ENCODE data around the gene PCDHB15. TPM values are rescaled to one million over a fixed set of nuclear protein-coding genes. Genes with fewer than 3 reads are reported as not detected.
"Not testable (repeated sequence)": the region's sequence is repeated elsewhere in the genome, so short reads cannot be mapped to it uniquely, and the experiment has no call there.

The PCDHB15 gene
- polyA plus RNA-seq (2011; rRNA removed) (0.09 and 0.13 TPM in 2 replicates), polyA plus RNA-seq (2017; fragmentation: RNase III; extraction: RNeasy Plus Mini Kit Qiagen cat#74134 plus additional on column Dnase treatment) (0.04 to 0.12 TPM (median 0.05 TPM) in 3 replicates), polyA minus RNA-seq (2011; rRNA and poly(A)+ RNA removed) (0.12 and 0.92 TPM in 2 replicates)
- 0.09 TPM in 2 replicates for polyA plus RNA-seq (2012; cell fraction: cytosol; rRNA removed)
- 0.36 and 0.42 TPM in 2 replicates for polyA plus RNA-seq (2012; cell fraction: nucleus; rRNA removed)

DNA sequence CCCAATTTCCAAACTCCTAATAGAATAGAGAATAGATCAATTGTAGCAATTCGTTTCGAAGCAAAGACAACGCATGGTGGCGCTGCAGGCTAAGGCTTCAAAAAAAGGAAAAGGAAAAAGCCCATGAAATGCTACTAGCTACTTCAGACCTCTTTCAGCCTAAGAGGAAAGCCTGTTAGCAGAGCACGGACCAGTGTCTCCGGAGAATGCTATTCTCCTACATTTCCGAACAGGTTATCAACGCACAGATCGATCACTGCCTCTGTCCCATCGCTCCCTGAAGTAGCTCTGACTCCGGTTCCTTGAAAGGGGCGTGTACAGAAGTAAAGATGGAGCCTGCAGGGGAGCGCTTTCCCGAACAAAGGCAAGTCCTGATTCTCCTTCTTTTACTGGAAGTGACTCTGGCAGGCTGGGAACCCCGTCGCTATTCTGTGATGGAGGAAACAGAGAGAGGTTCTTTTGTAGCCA, at the start of gene PCDHB15:
Gene PCDHB15 (plus strand): TSS at position 146 of the 468 bp plus-strand sequence. CDS start 184 bp downstream, at position 330.
- 21% methylated on average over 16 of the region's 16 CpGs for WGBS (ENCODE audit: missing lambda C conversion rate)
- Histone ChIP-seq H3K4me1 (no peaks in the 10 kb centered on the region), H3K27ac (no peak within 1 kb of the TSS), H3K4me2 (no peak within 1 kb of the TSS), H3K4me3 (no peak within 1 kb of the TSS), H3K9me3 (peaks cover 50% of the 10 kb centered on the region; the same call in 2 of the 3 replicates)
- peak in 1 of 2 experiments; percentile 35; a peak in 1 of 6 replicates for ATAC-seq
- peak in 1 of 2 experiments; percentile 17 for DNase-seq (ENCODE audit: low read depth in 1 of 2, low spot score in 1 of 2)
- ChIA-PET CTCF (interaction anchor here (0.7 to 1.4 kb wide), 6 partner anchors 22 to 1420 kb away, joined by 3 to 7 read pairs (median 3); partner anchors contain the start of genes DIAPH1, PCDHB14 and PCDHGB1), POLR2A (no interaction called here)
- TF ChIP-seq, protein P1, sequence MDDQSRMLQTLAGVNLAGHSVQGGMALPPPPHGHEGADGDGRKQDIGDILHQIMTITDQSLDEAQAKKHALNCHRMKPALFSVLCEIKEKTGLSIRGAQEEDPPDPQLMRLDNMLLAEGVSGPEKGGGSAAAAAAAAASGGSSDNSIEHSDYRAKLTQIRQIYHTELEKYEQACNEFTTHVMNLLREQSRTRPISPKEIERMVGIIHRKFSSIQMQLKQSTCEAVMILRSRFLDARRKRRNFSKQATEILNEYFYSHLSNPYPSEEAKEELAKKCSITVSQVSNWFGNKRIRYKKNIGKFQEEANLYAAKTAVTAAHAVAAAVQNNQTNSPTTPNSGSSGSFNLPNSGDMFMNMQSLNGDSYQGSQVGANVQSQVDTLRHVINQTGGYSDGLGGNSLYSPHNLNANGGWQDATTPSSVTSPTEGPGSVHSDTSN (IDR thresholded peaks at IDR 0.05) = no peak
- TF ChIP-seq HOXB13 (CRISPR knock-in tag; IDR thresholded peaks at IDR 0.05; ENCODE audit: low read depth) (no peak), RAD21 (conservative IDR thresholded peaks at IDR 0.05 in 1 of 2, IDR thresholded peaks at IDR 0.05 in 1 of 2) (peak in 1 of 2 experiments; percentile 43; a peak in 1 of 5 replicates)
- no peak for FAIRE-seq

DNA sequence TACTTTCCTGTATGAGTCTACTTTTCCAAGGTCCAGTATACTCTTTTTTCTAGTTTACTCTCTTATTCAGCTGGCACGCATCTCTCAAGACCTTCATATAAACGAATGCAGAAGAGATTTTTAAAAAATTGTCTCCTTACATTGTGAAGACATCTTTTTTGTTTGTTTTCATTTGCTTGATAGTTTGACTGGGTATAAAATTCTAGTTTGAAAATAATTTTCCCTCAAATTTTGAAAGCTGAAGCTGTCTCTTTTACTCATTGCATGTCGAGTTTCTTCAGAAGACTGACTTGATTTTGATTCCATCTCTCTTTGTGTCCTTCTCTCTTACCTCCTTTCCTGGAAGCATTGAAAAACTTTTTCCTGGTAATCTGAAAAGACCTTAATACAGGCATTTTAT, 48.8 kb upstream of the PCDHB15 start:
- Histone ChIP-seq H3K4me3 (no peak overlapping the region), H3K4me1 (no peaks in the 10 kb centered on the region), H3K4me2 (no peak overlapping the region), H3K9me3 (peaks cover 18% of the 10 kb centered on the region), H3K27ac (no peak overlapping the region)
- WGBS (ENCODE audit: missing lambda C conversion rate) = 6% methylated on average over 3 of the region's 3 CpGs
- no peak for TF ChIP-seq KDM1A (IDR thresholded peaks at IDR 0.05; ENCODE audit: low read depth)
- no peak for TF ChIP-seq RCOR1 (IDR thresholded peaks at IDR 0.05; ENCODE audit: low read depth, low read length)
- no peak for TF ChIP-seq RNF2 (IDR thresholded peaks at IDR 0.05; ENCODE audit: borderline replicate concordance, low read depth)
- TF ChIP-seq POLR2AphosphoS2 (conservative IDR thresholded peaks at IDR 0.05; ENCODE audit: low read length) = no peak
- no peak for TF ChIP-seq ZC3H11A (IDR thresholded peaks at IDR 0.05)
- no peak for TF ChIP-seq NR3C1 (IDR thresholded peaks at IDR 0.05)
- TF ChIP-seq FOXS1 (CRISPR knock-in tag; IDR thresholded peaks at IDR 0.05) = no peak
- no peak for TF ChIP-seq PHF8 (IDR thresholded peaks at IDR 0.05; ENCODE audit: borderline replicate concordance, low read depth)
- POLR2A ChIA-PET = no interaction called here
- ATAC-seq (no peak), FAIRE-seq (no peak), DNase-seq (ENCODE audit: low read depth in 1 of 2, low spot score in 1 of 2) (no peak)
- CTCF ChIA-PET = interaction anchor here (0.6 to 1.8 kb wide), 2 partner anchors 9 to 33 kb away, joined by 3 to 10 read pairs; partner anchors contain the start of gene PCDHB9

DNA sequence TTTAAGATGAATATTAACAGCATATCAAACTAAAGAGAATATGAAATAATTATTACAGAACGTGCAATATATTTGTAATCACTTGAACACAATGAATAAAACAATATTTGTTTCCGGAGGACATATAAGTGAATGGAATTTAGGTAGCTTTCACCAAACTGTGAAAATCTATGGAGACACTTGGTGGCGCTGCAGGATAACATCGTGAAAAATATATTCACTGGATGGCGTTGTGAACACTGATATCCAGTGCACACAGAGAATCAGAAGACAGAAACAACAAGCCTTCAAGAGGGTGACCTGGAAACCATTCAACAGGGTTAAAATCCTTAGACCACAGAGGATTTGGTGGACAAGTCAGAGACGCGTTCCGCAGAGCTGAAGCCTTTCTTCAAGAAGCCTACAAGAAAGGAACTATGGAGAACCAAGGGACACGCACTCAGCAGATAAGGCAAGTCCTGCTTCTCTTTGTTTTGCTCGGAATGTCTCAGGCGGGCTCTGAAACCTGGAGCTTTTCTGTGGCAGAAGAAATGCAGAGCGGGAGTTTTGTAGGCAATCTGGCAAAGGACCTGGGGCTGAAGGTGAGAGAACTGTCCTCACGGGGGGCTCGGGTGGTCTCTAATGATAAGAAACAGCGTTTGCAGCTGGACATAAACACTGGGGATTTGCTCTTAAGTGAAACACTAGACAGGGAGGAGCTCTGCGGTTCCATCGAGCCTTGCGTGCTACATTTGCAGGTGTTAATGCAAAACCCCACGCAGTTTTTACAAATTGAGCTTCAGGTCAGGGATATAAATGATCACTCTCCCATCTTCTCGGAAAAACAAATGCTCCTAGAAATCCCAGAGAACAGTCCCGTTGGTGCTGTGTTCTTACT, 45.6 kb upstream of the PCDHB15 start, which contains the start of gene PCDHB11:
Gene PCDHB11 (plus strand): TSS at position 269 of the 877 bp plus-strand sequence. CDS start 148 bp downstream, at position 417.
- Histone ChIP-seq H3K4me3 (peak within 1 kb of the TSS; percentile 30; the same call in 2 of the 3 replicates), H3K4me1 (no peaks in the 10 kb centered on the region), H3K9me3 (peaks cover 12% of the 10 kb centered on the region), H3K4me2 (peak within 1 kb of the TSS; percentile 54), H3K27ac (no peak within 1 kb of the TSS)
- FAIRE-seq = no peak
- WGBS (ENCODE audit: missing lambda C conversion rate) = 13% methylated on average over 21 of the region's 21 CpGs
- ChIA-PET POLR2A (interaction anchor here (1.0 kb wide), 1 partner anchor 121 kb away, joined by 3 read pairs; the partner anchor contains the start of gene TAF7), CTCF (interaction anchor here (0.6 to 2.6 kb wide), 27 partner anchors 8 to 745 kb away, joined by 3 to 11 read pairs (median 4); partner anchors contain the start of genes HDAC3, PCDHB14, PCDHB16 and PCDHB9)
- TF ChIP-seq, protein P2, sequence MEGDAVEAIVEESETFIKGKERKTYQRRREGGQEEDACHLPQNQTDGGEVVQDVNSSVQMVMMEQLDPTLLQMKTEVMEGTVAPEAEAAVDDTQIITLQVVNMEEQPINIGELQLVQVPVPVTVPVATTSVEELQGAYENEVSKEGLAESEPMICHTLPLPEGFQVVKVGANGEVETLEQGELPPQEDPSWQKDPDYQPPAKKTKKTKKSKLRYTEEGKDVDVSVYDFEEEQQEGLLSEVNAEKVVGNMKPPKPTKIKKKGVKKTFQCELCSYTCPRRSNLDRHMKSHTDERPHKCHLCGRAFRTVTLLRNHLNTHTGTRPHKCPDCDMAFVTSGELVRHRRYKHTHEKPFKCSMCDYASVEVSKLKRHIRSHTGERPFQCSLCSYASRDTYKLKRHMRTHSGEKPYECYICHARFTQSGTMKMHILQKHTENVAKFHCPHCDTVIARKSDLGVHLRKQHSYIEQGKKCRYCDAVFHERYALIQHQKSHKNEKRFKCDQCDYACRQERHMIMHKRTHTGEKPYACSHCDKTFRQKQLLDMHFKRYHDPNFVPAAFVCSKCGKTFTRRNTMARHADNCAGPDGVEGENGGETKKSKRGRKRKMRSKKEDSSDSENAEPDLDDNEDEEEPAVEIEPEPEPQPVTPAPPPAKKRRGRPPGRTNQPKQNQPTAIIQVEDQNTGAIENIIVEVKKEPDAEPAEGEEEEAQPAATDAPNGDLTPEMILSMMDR (IDR thresholded peaks at IDR 0.05) = peak; percentile 38
- no peak for TF ChIP-seq FOSB (CRISPR knock-in tag; IDR thresholded peaks at IDR 0.05)
- peak; percentile 31 to 46; a peak in 4 of 5 replicates for TF ChIP-seq RAD21 (conservative IDR thresholded peaks at IDR 0.05 in 1 of 2, IDR thresholded peaks at IDR 0.05 in 1 of 2)
- peak; percentile 6 to 39 for DNase-seq (ENCODE audit: low read depth in 1 of 2, low spot score in 1 of 2)
- ATAC-seq = peak; percentile 68 to 78; a peak in 5 of 6 replicates

DNA sequence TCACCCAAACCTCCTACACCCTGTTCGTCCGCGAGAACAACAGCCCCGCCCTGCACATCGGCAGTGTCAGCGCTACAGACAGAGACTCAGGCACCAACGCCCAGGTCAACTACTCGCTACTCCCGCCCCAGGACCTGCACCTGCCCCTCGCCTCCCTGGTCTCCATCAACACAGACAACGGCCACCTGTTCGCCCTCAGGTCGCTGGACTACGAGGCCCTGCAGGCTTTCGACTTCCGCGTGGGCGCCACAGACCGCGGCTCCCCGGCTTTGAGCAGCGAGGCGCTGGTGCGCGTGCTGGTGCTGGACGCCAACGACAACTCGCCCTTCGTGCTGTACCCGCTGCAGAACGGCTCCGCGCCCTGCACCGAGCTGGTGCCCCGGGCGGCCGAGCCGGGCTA, 44.1 kb upstream of the PCDHB15 start:
- H3K4me1 ChIP-seq; CTCF ChIA-PET; H3K27ac ChIP-seq; ATAC-seq; H3K4me3 ChIP-seq; FAIRE-seq; H3K4me2 ChIP-seq; DNase-seq (ENCODE audit: low read depth in 1 of 2, low spot score in 1 of 2); H3K9me3 ChIP-seq; POLR2A ChIA-PET: not testable (repeated sequence)
- whole genome bisulfite sequencing (ENCODE audit: missing lambda C conversion rate) = 70% methylated on average over 25 of the region's 38 CpGs

DNA sequence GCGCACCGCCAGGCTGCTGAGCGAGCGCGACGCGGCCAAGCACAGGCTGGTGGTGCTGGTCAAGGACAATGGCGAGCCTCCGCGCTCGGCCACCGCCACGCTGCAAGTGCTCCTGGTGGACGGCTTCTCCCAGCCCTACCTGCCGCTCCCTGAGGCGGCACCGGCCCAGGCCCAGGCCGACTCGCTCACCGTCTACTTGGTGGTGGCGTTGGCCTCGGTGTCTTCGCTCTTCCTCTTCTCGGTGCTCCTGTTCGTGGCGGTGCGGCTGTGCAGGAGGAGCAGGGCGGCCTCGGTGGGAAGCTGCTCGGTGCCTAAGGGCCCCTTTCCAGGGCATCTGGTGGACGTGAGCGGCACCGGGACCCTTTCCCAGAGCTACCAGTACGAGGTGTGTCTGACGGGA, 43.5 kb upstream of the PCDHB15 start:
- H3K4me1 ChIP-seq; DNase-seq (ENCODE audit: low read depth in 1 of 2, low spot score in 1 of 2); POLR2A ChIA-PET; H3K4me3 ChIP-seq; H3K9me3 ChIP-seq; H3K27ac ChIP-seq; H3K4me2 ChIP-seq; FAIRE-seq; ATAC-seq: not testable (repeated sequence)
- CTCF ChIA-PET = interaction anchor here (1.5 to 1.6 kb wide), 3 partner anchors 148 to 362 kb away, joined by 3 to 4 read pairs (median 3); partner anchors contain the start of gene PCDHGB1
- WGBS (ENCODE audit: missing lambda C conversion rate) = 69% methylated on average over 21 of the region's 35 CpGs

Measured in A549 (cell line).